GM23338 (cell line): ENCODE results near the gene GH1. TPM values are rescaled to one million over a fixed set of nuclear protein-coding genes. Genes with fewer than 3 reads are reported as not detected.

Experiments used
- ATAC-seq: fragments of 200-7000 bp; cut with Tn5 transposase; 3 replicates; pipeline ENCODE4 v1.9.1; 2020
- DNase-seq: peaks from one replicate; pipeline ENCODE4 v3.0.0-alpha.2; 2015; ENCODE audit warnings: low spot score
- H2AFZ ChIP-seq: fragments of 200-600 bp; sonication (generic); 2 replicates; pipeline ENCODE4 v1.8.0; 2016; ENCODE audit warnings: antibody characterized with exemption, mild to moderate bottlenecking, moderate library complexity
- H3F3A ChIP-seq: fragments of 200-600 bp; sonication (generic); replicated peaks from 2 replicates; pipeline ENCODE4 v1.8.0; 2017; ENCODE audit warnings: antibody characterized with exemption, mixed run types, low read depth
- H3K27ac ChIP-seq: fragments of 200-600 bp; sonication (generic); 2 replicates; pipeline ENCODE4 v1.6.1; 2016; ENCODE audit warnings: low read depth
- H3K27me3 ChIP-seq: fragments of 200-600 bp; sonication (generic); 2 replicates; pipeline ENCODE4 v1.8.0; 2016; ENCODE audit warnings: mild to moderate bottlenecking, mixed run types, moderate library complexity; ENCODE audit not compliant: insufficient read depth
- H3K36me3 ChIP-seq: fragments of 200-600 bp; sonication (generic); 2 replicates; pipeline ENCODE4 v1.8.0; 2016; ENCODE audit warnings: mild to moderate bottlenecking; ENCODE audit not compliant: insufficient read depth
- H3K4me1 ChIP-seq: fragments of 200-600 bp; sonication (generic); 2 replicates; pipeline ENCODE4 v1.8.0; 2016; ENCODE audit warnings: mild to moderate bottlenecking, moderate library complexity; ENCODE audit not compliant: insufficient read depth
- H3K4me2 ChIP-seq: fragments of 200-600 bp; sonication (generic); 2 replicates; pipeline ENCODE4 v1.7.1; 2017; ENCODE audit warnings: mixed run types
- H3K4me3 ChIP-seq: fragments of 200-600 bp; sonication (generic); 2 replicates; pipeline ENCODE4 v1.6.1; 2016; ENCODE audit warnings: mixed run types
- H3K79me2 ChIP-seq: fragments of 200-600 bp; sonication (generic); replicated peaks from 2 replicates; pipeline ENCODE4 v1.8.0; 2017; ENCODE audit warnings: mild to moderate bottlenecking; ENCODE audit not compliant: insufficient read depth
- H3K9me2 ChIP-seq: fragments of 200-600 bp; sonication (generic); 2 replicates; pipeline ENCODE4 v1.8.0; 2017; ENCODE audit not compliant: insufficient read depth
- H4K20me1 ChIP-seq: fragments of 200-600 bp; sonication (generic); replicated peaks from 2 replicates; pipeline ENCODE4 v1.8.0; 2017; ENCODE audit warnings: mild to moderate bottlenecking; ENCODE audit not compliant: insufficient read depth
- H3K27ac Mint-ChIP-seq: 2 replicates; pipeline ENCODE4 v1.8.0; 2020; ENCODE audit warnings: inconsistent platforms, mild to moderate bottlenecking, moderate library complexity, mixed read lengths
- H3K27me3 Mint-ChIP-seq: 3 replicates; pipeline ENCODE4 v1.8.0; 2022; ENCODE audit warnings: low read depth, mild to moderate bottlenecking, moderate library complexity, mixed read lengths, inconsistent platforms; ENCODE audit not compliant: insufficient read depth, poor library complexity
- H3K36me3 Mint-ChIP-seq: 3 replicates; pipeline ENCODE4 v1.8.0; 2021; ENCODE audit warnings: low read depth, mild to moderate bottlenecking, inconsistent platforms, moderate library complexity, mixed read lengths
- H3K4me1 Mint-ChIP-seq: 3 replicates; pipeline ENCODE4 v1.8.0; 2020; ENCODE audit warnings: mild to moderate bottlenecking, inconsistent platforms, mixed read lengths
- H3K4me3 Mint-ChIP-seq: 3 replicates; pipeline ENCODE4 v1.8.0; 2021; ENCODE audit warnings: moderate library complexity, mild to moderate bottlenecking, inconsistent platforms, mixed read lengths
- H3K9me3 Mint-ChIP-seq: 3 replicates; pipeline ENCODE4 v1.8.0; 2020; ENCODE audit warnings: moderate library complexity, mild to moderate bottlenecking, inconsistent platforms, mixed read lengths
- CREB1 ChIP-seq: fragments of 250-450 bp; sonication (Bioruptor Pico); IDR thresholded peaks from 2 replicates; pipeline ENCODE4 v1.5.0; 2020; ENCODE audit warnings: low read depth, mild to moderate bottlenecking, moderate library complexity
- EZH2 ChIP-seq: fragments of 200-600 bp; sonication (generic); IDR thresholded peaks from one replicate; pipeline ENCODE4 v1.8.0; 2017; ENCODE audit warnings: antibody characterized with exemption, mild to moderate bottlenecking, low read depth; ENCODE audit not compliant: unreplicated experiment
- EZH2phosphoT487 ChIP-seq: fragments of 200-600 bp; sonication (generic); IDR thresholded peaks from one replicate; pipeline ENCODE4 v1.8.1; 2018; ENCODE audit warnings: antibody characterized with exemption; ENCODE audit not compliant: unreplicated experiment
- NANOG ChIP-seq: IDR thresholded peaks from 2 replicates; pipeline ENCODE4 v1.6.1; 2016; ENCODE audit warnings: antibody characterized with exemption, borderline replicate concordance
- POLR2AphosphoS5 ChIP-seq: IDR thresholded peaks from 2 replicates; pipeline ENCODE4 v1.6.1; 2016; ENCODE audit warnings: antibody characterized with exemption, low read depth
- REST ChIP-seq: IDR thresholded peaks from one replicate; pipeline ENCODE4 v1.6.1; 2018; ENCODE audit warnings: antibody characterized with exemption; ENCODE audit not compliant: unreplicated experiment
- STAT1 ChIP-seq: IDR thresholded peaks from one replicate; pipeline ENCODE4 v1.6.1; 2016; ENCODE audit warnings: antibody characterized with exemption; ENCODE audit not compliant: unreplicated experiment
- ZNF114 ChIP-seq: fragments of 250-450 bp; sonication (Bioruptor Pico); IDR thresholded peaks from 2 replicates; pipeline ENCODE4 v1.5.0; 2020; ENCODE audit warnings: mild to moderate bottlenecking, moderate library complexity
- ZNF331 ChIP-seq: fragments of 250-450 bp; sonication (Bioruptor Pico); IDR thresholded peaks from 2 replicates; pipeline ENCODE4 v1.5.0; 2020; ENCODE audit warnings: low read depth, mild to moderate bottlenecking, moderate library complexity
- ZNF462 ChIP-seq: fragments of 250-450 bp; sonication (Bioruptor Pico); IDR thresholded peaks from 2 replicates; pipeline ENCODE4 v1.5.0; 2020; ENCODE audit warnings: mild to moderate bottlenecking, moderate library complexity
- polyA plus RNA-seq: library from polyadenylated mRNA; unstranded; fragments of >200 nt; fragmentation: Nextera tagmentation; extraction: Ambion mirVana; gene quantifications from 2 replicates; pipeline ENCODE4 v1.2.1, GENCODE V29; 2016
- total RNA-seq: library from RNA; depleted of rRNA; stranded (reverse); fragments of >200 nt; shearing (Covaris generic); gene quantifications from 2 replicates; pipeline ENCODE4 v1.2.3, GENCODE V29; 2014
- TF ChIP-seq, protein P1 (sequence below), 2 experiments: fragments of 200-600 bp in 1 of 2; sonication (generic) in 1 of 2; conservative IDR thresholded peaks; 2 replicates each; pipeline versions ENCODE4 v1.5.1 to v1.6.1; 2016 to 2017; ENCODE audit warnings: antibody characterized with exemption in 2 of 2, low read depth in 2 of 2, mild to moderate bottlenecking in 2 of 2, moderate library complexity in 1 of 2
- TF ChIP-seq, protein P2 (sequence below): IDR thresholded peaks from 2 replicates; pipeline ENCODE4 v1.6.1; 2016; ENCODE audit warnings: antibody characterized with exemption

Gene GH1
- total and polyA plus RNA-seq, 2 experiments from 2014 or later, result 0.57 TPM; not detected in 1

- Histone ChIP-seq H3K9me2 (no peaks in the 10 kb centered on the region), H3K27me3 (no peaks in the 10 kb centered on the region), H3K4me3 (no peak overlapping the region), H3K36me3 (no peaks in the 10 kb centered on the region), H3K79me2 (no peaks in the 10 kb centered on the region), H4K20me1 (no peaks in the 10 kb centered on the region), H3K4me1 (peaks cover 14% of the 10 kb centered on the region; the same call in 1 of the 2 replicates), H3F3A (0 out of 2 replicates have a peak, but pooled peaks cover 2% of the 10 kb centered on the region), H3K27ac (no peak overlapping the region), H3K4me2 (no peak overlapping the region), H2AFZ (no peak overlapping the region)
- Mint-ChIP-seq H3K9me3 (no peaks in the 10 kb centered on the region; the same call in 2 of the 3 replicates), H3K36me3 (peaks cover 5% of the 10 kb centered on the region; the same call in 2 of the 3 replicates), H3K4me1 (peaks cover 20% of the 10 kb centered on the region), H3K27me3 (peaks cover 5% of the 10 kb centered on the region), H3K4me3 (no peak overlapping the region), H3K27ac (no peak overlapping the region)
- TF ChIP-seq, protein P1, sequence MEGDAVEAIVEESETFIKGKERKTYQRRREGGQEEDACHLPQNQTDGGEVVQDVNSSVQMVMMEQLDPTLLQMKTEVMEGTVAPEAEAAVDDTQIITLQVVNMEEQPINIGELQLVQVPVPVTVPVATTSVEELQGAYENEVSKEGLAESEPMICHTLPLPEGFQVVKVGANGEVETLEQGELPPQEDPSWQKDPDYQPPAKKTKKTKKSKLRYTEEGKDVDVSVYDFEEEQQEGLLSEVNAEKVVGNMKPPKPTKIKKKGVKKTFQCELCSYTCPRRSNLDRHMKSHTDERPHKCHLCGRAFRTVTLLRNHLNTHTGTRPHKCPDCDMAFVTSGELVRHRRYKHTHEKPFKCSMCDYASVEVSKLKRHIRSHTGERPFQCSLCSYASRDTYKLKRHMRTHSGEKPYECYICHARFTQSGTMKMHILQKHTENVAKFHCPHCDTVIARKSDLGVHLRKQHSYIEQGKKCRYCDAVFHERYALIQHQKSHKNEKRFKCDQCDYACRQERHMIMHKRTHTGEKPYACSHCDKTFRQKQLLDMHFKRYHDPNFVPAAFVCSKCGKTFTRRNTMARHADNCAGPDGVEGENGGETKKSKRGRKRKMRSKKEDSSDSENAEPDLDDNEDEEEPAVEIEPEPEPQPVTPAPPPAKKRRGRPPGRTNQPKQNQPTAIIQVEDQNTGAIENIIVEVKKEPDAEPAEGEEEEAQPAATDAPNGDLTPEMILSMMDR (conservative IDR thresholded peaks at IDR 0.05; ENCODE audit: low read depth in 2 of 2), result no peak
- TF ChIP-seq EZH2phosphoT487 (no peak), ZNF462 (no peak), NANOG (no peak), STAT1 (no peak), REST (no peak), EZH2 (no peak), POLR2AphosphoS5 (no peak), ZNF331 (CRISPR knock-in tag) (no peak), ZNF114 (CRISPR knock-in tag) (no peak), CREB1 (CRISPR knock-in tag) (no peak)
- TF ChIP-seq, protein P2, sequence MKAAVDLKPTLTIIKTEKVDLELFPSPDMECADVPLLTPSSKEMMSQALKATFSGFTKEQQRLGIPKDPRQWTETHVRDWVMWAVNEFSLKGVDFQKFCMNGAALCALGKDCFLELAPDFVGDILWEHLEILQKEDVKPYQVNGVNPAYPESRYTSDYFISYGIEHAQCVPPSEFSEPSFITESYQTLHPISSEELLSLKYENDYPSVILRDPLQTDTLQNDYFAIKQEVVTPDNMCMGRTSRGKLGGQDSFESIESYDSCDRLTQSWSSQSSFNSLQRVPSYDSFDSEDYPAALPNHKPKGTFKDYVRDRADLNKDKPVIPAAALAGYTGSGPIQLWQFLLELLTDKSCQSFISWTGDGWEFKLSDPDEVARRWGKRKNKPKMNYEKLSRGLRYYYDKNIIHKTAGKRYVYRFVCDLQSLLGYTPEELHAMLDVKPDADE, result no peak
- DNase-seq (no peak), ATAC-seq (no peak)
Observed at GRCh38 chr17:63963123-63963522, 44.5 kb upstream of the GH1 start.
